Cardiac fibroblast (primary cell): Measurements from ENCODE around the gene KHDRBS2.

Experiments used
- DNase-seq, 2 donors: peaks; one replicate each; pipeline versions ENCODE4 v3.0.0 to v3.0.0-alpha.2; 2010; ENCODE audit warnings: low read depth in 2 of 2
- H3K4me3 ChIP-seq, 2 donors: replicated peaks in 1 of 2; 1 replicate in 1 of 2; 2 replicates in 1 of 2; pipeline ENCODE4 v1.5.1; 2011; ENCODE audit warnings: low read depth in 2 of 2, low read length in 2 of 2, mild to moderate bottlenecking in 2 of 2, moderate library complexity in 1 of 2
- TF ChIP-seq, protein P1 (sequence below): IDR thresholded peaks from one replicate; pipeline ENCODE4 v1.5.1; 2011; ENCODE audit warnings: low read depth, mild to moderate bottlenecking, low read length, inconsistent platforms

KHDRBS2 gene

DNA sequence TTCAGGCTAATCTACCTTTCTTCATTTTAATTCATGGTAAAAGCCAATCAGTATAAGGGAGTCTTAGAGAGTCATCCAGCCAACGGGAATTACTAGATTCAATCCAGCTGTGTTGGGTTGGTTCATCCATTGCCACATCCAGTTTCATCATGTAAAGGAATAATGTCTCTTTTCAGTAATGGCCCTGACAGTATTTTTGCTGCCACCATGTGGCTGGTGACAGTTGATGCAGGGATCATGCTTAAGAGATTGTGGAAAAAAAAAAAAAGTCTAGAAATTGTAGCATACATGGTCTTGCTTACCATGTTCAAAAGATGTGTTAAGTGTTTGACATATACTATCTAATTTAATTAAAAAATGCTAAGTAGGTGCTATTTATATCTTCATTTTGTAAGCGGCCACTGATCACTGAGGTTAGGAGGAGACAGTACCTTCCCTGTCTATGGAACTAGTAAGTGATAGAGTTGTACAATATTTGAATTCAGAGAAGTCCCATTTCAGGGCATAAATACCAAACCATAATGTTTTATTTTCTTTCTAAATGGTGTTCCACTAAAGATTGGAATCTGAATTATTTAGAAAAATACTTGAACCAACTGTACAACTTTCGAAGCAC, 135.9 kb downstream of the KHDRBS2 start:
- DNase-seq: peak; percentile 46 to 60
- TF ChIP-seq, protein P1, sequence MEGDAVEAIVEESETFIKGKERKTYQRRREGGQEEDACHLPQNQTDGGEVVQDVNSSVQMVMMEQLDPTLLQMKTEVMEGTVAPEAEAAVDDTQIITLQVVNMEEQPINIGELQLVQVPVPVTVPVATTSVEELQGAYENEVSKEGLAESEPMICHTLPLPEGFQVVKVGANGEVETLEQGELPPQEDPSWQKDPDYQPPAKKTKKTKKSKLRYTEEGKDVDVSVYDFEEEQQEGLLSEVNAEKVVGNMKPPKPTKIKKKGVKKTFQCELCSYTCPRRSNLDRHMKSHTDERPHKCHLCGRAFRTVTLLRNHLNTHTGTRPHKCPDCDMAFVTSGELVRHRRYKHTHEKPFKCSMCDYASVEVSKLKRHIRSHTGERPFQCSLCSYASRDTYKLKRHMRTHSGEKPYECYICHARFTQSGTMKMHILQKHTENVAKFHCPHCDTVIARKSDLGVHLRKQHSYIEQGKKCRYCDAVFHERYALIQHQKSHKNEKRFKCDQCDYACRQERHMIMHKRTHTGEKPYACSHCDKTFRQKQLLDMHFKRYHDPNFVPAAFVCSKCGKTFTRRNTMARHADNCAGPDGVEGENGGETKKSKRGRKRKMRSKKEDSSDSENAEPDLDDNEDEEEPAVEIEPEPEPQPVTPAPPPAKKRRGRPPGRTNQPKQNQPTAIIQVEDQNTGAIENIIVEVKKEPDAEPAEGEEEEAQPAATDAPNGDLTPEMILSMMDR: peak; percentile 48
- no peak overlapping the region for H3K4me3 ChIP-seq

DNA sequence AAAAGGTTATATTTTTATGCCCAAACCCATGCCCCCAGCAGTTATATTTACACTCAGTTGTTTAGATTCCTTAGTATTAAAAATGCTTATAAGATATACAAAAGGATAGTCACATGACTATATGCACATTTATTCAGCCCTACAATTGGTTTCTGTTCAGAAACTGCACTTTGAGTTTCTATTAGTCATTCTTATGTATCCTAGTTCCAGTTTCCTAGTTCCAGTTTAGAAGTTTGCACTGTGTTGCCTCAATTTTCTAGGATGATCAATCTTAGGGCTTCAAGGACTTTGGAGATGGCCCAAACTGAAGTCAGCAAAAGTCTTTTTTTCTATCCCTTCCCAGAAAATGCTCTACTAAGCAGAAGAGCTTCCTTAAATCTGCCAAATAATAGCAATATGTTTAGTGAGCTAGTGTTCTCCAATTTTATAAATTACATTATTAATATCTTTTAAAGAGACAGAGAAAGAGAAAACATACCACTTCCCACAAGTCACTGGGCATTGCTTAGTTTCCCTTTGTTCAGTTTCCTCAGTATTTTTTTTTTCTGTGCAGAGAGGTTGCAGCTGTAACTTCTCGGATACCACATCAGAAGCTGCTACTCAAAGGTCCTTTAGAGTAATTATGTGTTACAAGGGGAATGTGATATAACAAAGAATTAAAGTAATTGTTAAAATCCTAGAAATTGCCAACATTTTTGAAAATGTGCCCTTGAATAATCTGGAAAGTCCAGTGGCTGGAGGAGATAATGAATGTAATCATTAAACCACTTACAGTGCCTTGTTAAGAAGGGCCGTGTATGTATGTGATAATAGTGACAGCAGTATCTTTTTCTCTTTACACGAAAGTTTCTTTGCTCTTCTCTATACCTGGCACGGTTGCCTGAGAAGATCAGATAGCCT, 138.8 kb downstream of the KHDRBS2 start:
- H3K4me3 ChIP-seq: no peak overlapping the region
- TF ChIP-seq, protein P1: no peak
- DNase-seq: no peak

DNA sequence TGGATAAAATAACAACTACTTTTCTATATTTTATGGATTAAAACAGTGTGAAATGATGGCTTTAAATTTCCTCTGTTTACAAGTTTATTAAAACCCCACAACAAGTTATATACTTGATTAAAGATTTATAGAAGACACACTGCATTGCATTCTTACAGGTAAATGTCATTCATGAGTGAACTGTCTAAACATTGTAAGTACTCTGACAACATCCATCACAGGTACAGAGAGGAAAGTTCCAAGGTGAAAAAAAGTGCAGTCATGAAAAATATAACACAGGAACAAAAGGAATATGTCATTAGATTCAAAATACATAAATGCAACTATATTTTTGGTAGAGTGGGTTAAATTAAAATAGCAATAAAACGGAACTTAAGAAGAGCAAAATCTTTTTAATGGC, 156.9 kb downstream of the KHDRBS2 start:
- no peak overlapping the region for H3K4me3 ChIP-seq
- TF ChIP-seq, protein P1: no peak
- DNase-seq: no peak

DNA sequence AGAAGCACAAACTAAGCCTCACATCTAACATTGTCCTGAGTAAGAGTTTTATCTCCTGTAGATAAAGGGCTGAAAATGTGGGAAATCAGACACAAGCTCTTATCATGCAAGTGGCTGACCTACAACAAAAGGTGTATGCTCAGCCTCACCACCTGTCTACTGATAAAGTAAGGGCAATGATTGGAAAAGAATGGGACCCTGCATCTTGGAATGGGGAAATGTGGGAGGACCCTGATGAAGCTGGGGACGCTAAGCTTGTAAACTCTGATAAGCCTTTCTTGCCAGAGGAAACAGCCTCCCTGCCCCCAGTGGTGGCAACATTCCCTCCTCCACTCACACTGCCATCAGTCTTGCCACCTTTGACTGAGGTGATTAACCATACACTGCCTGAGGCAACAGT, 166.6 kb downstream of the KHDRBS2 start:
- TF ChIP-seq, protein P1: no peak
- DNase-seq: no peak
- H3K4me3 ChIP-seq: no peak overlapping the region

DNA sequence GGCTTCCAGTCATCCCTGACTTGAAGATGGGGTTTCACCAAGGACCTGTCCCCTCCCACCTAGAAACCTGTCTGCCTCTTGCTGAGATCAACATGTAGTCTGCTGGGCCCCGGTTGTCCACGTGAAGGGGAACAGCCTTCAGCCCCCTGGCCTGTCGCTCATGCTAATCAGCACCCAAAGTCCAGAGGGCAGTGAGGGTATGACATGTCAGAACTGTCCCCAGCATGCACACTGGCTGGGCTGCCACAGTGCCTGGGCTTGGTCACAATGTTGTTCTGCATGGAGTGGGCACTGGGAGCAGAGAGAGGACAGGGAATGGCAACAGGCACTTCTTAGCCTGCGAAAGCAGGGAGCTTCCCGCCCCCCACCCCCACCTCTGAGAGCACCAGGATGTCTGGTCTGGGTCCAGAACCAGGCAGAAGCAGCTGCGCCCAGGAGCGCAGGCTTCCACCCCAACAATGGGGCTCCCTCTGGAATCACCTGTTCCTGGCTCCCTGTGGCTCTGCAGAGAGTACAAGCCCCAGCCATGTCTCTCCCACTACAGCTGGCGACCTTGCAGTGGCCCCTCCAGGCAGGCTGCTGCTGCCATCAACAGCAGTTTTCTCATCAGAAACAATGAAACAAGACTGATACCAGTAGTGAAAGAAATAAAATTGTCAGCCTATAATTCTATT, 182.7 kb downstream of the KHDRBS2 start:
- TF ChIP-seq, protein P1: no peak
- no peak for DNase-seq
- no peak overlapping the region for H3K4me3 ChIP-seq

DNA sequence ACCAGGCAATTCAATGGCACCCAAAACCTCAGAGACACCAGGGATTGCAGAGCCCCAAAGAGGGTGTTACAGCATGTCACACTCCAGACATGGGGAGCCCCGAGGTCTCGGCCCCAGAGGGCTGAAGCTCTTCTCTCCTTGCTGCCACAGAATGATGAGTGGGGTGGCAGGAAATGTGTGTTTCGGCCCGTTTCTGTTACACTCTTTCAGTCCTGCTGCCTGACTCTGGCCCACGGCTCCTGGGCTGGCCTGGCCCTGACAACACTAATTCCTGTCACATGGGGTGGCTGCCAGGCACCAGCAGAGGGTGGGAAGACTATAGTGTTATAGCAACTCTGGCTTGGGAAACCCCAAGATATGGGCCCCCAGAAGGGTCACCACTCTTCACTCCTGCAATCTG, 183.6 kb downstream of the KHDRBS2 start:
- TF ChIP-seq, protein P1: no peak

More for the DNA sequence above, 183.6 kb downstream of the KHDRBS2 start:
- H3K4me3 ChIP-seq: no peak overlapping the region
- no peak for DNase-seq
